Neural cell (in vitro differentiated cells): ENCODE results near the gene CHERP. TPM values are rescaled to one million over a fixed set of nuclear protein-coding genes. Genes with fewer than 3 reads are reported as not detected.

Experiments
- H2AFZ ChIP-seq: fragments of 200-600, 300-800 bp; sonication (generic), shearing (Covaris generic); 2 replicates; pipeline ENCODE4 v1.6.0; 2014; ENCODE audit warnings: low read depth, mild to moderate bottlenecking, antibody characterized with exemption, low read length, moderate library complexity
- H3F3A ChIP-seq: fragments of 200-600 bp; shearing (Covaris generic); 2 replicates; pipeline ENCODE4 v1.6.1; 2016; ENCODE audit warnings: mild to moderate bottlenecking, moderate library complexity, mixed read lengths, antibody characterized with exemption, low read length; ENCODE audit not compliant: insufficient read depth, poor library complexity, severe bottlenecking
- H3K27ac ChIP-seq: fragments of 200-600, 300-800 bp; sonication (generic), shearing (Covaris generic); 2 replicates; pipeline ENCODE4 v1.5.1; 2014; ENCODE audit warnings: mild to moderate bottlenecking, low read length, moderate library complexity
- H3K27me3 ChIP-seq: fragments of 300-800, 200-600 bp; sonication (generic), shearing (Covaris generic); 2 replicates; pipeline ENCODE4 v1.6.0; 2014; ENCODE audit warnings: mild to moderate bottlenecking, low read depth, low read length, moderate library complexity; ENCODE audit not compliant: insufficient read depth
- H3K36me3 ChIP-seq: fragments of 300-800, 200-600 bp; sonication (generic), shearing (Covaris generic); 2 replicates; pipeline ENCODE4 v1.5.1; 2014; ENCODE audit warnings: mild to moderate bottlenecking, antibody characterized with exemption, low read length, moderate library complexity; ENCODE audit not compliant: insufficient read depth
- H3K4me2 ChIP-seq: fragments of 300-800, 200-600 bp; sonication (generic), shearing (Covaris generic); 2 replicates; pipeline ENCODE4 v1.6.0; 2014; ENCODE audit warnings: mild to moderate bottlenecking, low read length
- H3K4me3 ChIP-seq: fragments of 300-800, 200-600 bp; sonication (generic), shearing (Covaris generic); 2 replicates; pipeline ENCODE4 v1.5.1; 2014; ENCODE audit warnings: mild to moderate bottlenecking, low read length, moderate library complexity
- H3K79me2 ChIP-seq: fragments of 200-600 bp; shearing (Covaris generic); replicated peaks from 2 replicates; pipeline ENCODE4 v1.6.0; 2014; ENCODE audit warnings: mild to moderate bottlenecking, low read length, moderate library complexity; ENCODE audit not compliant: insufficient read depth
- H3K9ac ChIP-seq: fragments of 300-800, 200-600 bp; sonication (generic), shearing (Covaris generic); 2 replicates; pipeline ENCODE4 v1.6.1; 2016; ENCODE audit warnings: mild to moderate bottlenecking, low read length, mixed read lengths
- H3K9me2 ChIP-seq: fragments of 200-600 bp; shearing (Covaris generic); 2 replicates; pipeline ENCODE4 v1.6.1; 2016; ENCODE audit warnings: mild to moderate bottlenecking, low read length, mixed read lengths; ENCODE audit not compliant: insufficient read depth
- H3K9me3 ChIP-seq: fragments of 200-600, 300-800 bp; sonication (generic), shearing (Covaris generic); 2 replicates; pipeline ENCODE4 v1.6.1; 2016; ENCODE audit warnings: mild to moderate bottlenecking, mixed run types, low read length, moderate library complexity, mixed read lengths
- H4K20me1 ChIP-seq: fragments of 200-600 bp; shearing (Covaris generic); 2 replicates; pipeline ENCODE4 v1.6.1; 2016; ENCODE audit warnings: mild to moderate bottlenecking, mixed run types; ENCODE audit not compliant: insufficient read depth
- EP300 ChIP-seq: fragments of 450-650 bp; conservative IDR thresholded peaks from 2 replicates; pipeline ENCODE4 v1.6.1; 2014; ENCODE audit warnings: antibody characterized with exemption, mild to moderate bottlenecking, moderate library complexity; ENCODE audit not compliant: poor library complexity, severe bottlenecking
- EZH2 ChIP-seq: fragments of 200-600, 300-800 bp; shearing (Covaris generic), sonication (generic); IDR thresholded peaks from 2 replicates; pipeline ENCODE4 v1.6.1; 2014; ENCODE audit warnings: antibody characterized with exemption, low read length, borderline replicate concordance, mild to moderate bottlenecking; ENCODE audit not compliant: insufficient read depth, poor library complexity, severe bottlenecking
- MXI1 ChIP-seq: fragments of 450-650 bp; conservative IDR thresholded peaks from 2 replicates; pipeline ENCODE4 v1.6.1; 2014; ENCODE audit warnings: antibody characterized with exemption, mild to moderate bottlenecking; ENCODE audit not compliant: poor library complexity, severe bottlenecking
- POLR2AphosphoS5 ChIP-seq: IDR thresholded peaks from 2 replicates; pipeline ENCODE4 v1.6.1; 2012
- RAD21 ChIP-seq: fragments of 450-650 bp; conservative IDR thresholded peaks from 2 replicates; pipeline ENCODE4 v1.6.1; 2014; ENCODE audit warnings: antibody characterized with exemption, mild to moderate bottlenecking, moderate library complexity
- SMC3 ChIP-seq: fragments of 450-650 bp; conservative IDR thresholded peaks from 2 replicates; pipeline ENCODE4 v1.6.1; 2014; ENCODE audit warnings: antibody characterized with exemption, mild to moderate bottlenecking, moderate library complexity; ENCODE audit not compliant: poor library complexity
- TAF1 ChIP-seq: IDR thresholded peaks from 2 replicates; pipeline ENCODE4 v1.6.1; 2012; ENCODE audit warnings: low read depth
- polyA plus RNA-seq: library from polyadenylated mRNA; depleted of rRNA; stranded (reverse); fragments of >200 nt; gene quantifications from 2 replicates; pipeline ENCODE4 v1.2.3, GENCODE V29; 2014
- TF ChIP-seq, protein P1 (sequence below): IDR thresholded peaks from 2 replicates; pipeline ENCODE4 v1.6.1; 2012; ENCODE audit warnings: borderline replicate concordance
- TF ChIP-seq, protein P2 (sequence below): fragments of 450-650 bp; IDR thresholded peaks from 2 replicates; pipeline ENCODE4 v1.5.1; 2014; ENCODE audit warnings: antibody characterized with exemption, mild to moderate bottlenecking, moderate library complexity; ENCODE audit not compliant: poor library complexity, severe bottlenecking

The CHERP gene
- polyA plus RNA-seq, 1 donor from 2014 or later: 5.4 TPM

DNA sequence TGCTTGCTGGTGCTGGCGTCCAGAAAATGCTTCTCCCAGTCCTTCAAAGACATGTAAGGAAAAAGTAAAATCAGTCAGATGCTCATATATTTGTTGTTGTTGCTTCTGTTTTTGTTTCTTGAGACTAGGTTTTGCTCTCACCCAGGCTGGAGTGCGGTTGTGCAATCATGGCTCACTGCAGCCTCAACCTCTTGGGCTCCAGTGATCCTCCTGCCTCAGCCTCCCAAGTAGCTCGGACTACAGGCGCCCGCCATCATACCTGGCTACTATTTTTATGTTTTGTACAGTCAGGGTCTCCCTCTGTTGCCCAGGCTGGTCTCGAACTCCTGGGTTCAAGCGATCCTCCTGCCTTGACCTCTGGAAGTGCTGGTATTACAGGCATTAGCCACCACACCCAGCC is 59.5 kb downstream of the CHERP start:
- Histone ChIP-seq H3F3A (no peaks in the 10 kb centered on the region), H3K9me3 (no peaks in the 10 kb centered on the region), H3K27me3 (no peaks in the 10 kb centered on the region), H3K9ac (no peak overlapping the region), H3K9me2 (no peaks in the 10 kb centered on the region), H4K20me1 (no peaks in the 10 kb centered on the region), H3K79me2 (no peaks in the 10 kb centered on the region), H3K27ac (no peak overlapping the region), H2AFZ (no peak overlapping the region), H3K36me3 (no peaks in the 10 kb centered on the region), H3K4me2 (no peak overlapping the region), H3K4me3 (no peak overlapping the region)
- TF ChIP-seq TAF1 (no peak), EZH2 (no peak), POLR2AphosphoS5 (no peak), MXI1 (no peak), RAD21 (no peak), SMC3 (no peak), EP300 (no peak)
- TF ChIP-seq, protein P1, sequence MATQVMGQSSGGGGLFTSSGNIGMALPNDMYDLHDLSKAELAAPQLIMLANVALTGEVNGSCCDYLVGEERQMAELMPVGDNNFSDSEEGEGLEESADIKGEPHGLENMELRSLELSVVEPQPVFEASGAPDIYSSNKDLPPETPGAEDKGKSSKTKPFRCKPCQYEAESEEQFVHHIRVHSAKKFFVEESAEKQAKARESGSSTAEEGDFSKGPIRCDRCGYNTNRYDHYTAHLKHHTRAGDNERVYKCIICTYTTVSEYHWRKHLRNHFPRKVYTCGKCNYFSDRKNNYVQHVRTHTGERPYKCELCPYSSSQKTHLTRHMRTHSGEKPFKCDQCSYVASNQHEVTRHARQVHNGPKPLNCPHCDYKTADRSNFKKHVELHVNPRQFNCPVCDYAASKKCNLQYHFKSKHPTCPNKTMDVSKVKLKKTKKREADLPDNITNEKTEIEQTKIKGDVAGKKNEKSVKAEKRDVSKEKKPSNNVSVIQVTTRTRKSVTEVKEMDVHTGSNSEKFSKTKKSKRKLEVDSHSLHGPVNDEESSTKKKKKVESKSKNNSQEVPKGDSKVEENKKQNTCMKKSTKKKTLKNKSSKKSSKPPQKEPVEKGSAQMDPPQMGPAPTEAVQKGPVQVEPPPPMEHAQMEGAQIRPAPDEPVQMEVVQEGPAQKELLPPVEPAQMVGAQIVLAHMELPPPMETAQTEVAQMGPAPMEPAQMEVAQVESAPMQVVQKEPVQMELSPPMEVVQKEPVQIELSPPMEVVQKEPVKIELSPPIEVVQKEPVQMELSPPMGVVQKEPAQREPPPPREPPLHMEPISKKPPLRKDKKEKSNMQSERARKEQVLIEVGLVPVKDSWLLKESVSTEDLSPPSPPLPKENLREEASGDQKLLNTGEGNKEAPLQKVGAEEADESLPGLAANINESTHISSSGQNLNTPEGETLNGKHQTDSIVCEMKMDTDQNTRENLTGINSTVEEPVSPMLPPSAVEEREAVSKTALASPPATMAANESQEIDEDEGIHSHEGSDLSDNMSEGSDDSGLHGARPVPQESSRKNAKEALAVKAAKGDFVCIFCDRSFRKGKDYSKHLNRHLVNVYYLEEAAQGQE: no peak
- TF ChIP-seq, protein P2, sequence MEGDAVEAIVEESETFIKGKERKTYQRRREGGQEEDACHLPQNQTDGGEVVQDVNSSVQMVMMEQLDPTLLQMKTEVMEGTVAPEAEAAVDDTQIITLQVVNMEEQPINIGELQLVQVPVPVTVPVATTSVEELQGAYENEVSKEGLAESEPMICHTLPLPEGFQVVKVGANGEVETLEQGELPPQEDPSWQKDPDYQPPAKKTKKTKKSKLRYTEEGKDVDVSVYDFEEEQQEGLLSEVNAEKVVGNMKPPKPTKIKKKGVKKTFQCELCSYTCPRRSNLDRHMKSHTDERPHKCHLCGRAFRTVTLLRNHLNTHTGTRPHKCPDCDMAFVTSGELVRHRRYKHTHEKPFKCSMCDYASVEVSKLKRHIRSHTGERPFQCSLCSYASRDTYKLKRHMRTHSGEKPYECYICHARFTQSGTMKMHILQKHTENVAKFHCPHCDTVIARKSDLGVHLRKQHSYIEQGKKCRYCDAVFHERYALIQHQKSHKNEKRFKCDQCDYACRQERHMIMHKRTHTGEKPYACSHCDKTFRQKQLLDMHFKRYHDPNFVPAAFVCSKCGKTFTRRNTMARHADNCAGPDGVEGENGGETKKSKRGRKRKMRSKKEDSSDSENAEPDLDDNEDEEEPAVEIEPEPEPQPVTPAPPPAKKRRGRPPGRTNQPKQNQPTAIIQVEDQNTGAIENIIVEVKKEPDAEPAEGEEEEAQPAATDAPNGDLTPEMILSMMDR: no peak

DNA sequence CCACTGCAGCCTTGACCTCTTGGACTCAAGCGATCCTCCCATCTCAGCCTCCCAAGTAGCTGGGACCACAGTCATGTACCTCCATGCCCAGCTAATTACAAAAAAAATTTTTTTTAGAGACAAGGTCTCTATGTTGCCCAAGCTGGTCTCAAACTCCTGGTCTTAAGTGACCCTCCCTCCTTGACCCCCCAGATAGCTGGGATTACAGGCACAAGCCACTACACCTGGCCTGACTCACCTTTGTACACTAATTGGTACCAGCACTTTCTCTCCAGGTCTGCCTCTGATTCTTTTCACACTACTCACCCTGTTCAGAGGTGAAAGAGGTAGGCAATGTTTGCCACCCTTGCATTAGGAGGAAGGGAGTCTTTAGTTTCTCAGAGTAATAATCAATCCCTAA is 64.9 kb downstream of the CHERP start:
- Histone ChIP-seq H3F3A (no peaks in the 10 kb centered on the region), H3K79me2 (no peaks in the 10 kb centered on the region), H3K36me3 (no peaks in the 10 kb centered on the region), H3K4me2 (no peak overlapping the region), H3K9ac (no peak overlapping the region), H3K9me2 (no peaks in the 10 kb centered on the region), H3K4me3 (no peak overlapping the region), H4K20me1 (no peaks in the 10 kb centered on the region), H3K27ac (no peak overlapping the region), H3K9me3 (no peaks in the 10 kb centered on the region), H2AFZ (no peak overlapping the region), H3K27me3 (no peaks in the 10 kb centered on the region)
- TF ChIP-seq, protein P2: no peak
- no peak for TF ChIP-seq RAD21
- no peak for TF ChIP-seq MXI1
- no peak for TF ChIP-seq SMC3
- TF ChIP-seq POLR2AphosphoS5: no peak
- no peak for TF ChIP-seq TAF1
- TF ChIP-seq, protein P1: no peak
- TF ChIP-seq EP300: no peak
- no peak for TF ChIP-seq EZH2
